Sigmoid colon (tissue), 4 donors: ENCODE results near the gene RCN2.

Experiments used
- POLR2A ChIP-seq, 2 donors: fragments of 450-650 bp; IDR thresholded peaks; one replicate each; pipeline ENCODE4 v1.6.1; 2016; ENCODE audit warnings: antibody characterized with exemption in 2 of 2, mild to moderate bottlenecking in 2 of 2, moderate library complexity in 2 of 2
- POLR2AphosphoS5 ChIP-seq, 4 donors: sonication (generic); formaldehyde crosslinking; IDR thresholded peaks; one replicate each; pipeline ENCODE4 v1.6.1; 2017; ENCODE audit warnings: antibody characterized with exemption in 4 of 4
- TF ChIP-seq, protein P1 (sequence below), 4 experiments: fragments of 450-650 bp in 3 of 4; fragments of 200-600 bp in 1 of 4; IDR thresholded peaks; one replicate each; pipeline ENCODE4 v1.5.1; 2016 to 2019; ENCODE audit warnings: antibody characterized with exemption in 4 of 4, mild to moderate bottlenecking in 3 of 4, moderate library complexity in 2 of 4

GRCh38 chr15:76961268-76962011 is 29.9 kb downstream of the RCN2 start:
- TF ChIP-seq, protein P1, sequence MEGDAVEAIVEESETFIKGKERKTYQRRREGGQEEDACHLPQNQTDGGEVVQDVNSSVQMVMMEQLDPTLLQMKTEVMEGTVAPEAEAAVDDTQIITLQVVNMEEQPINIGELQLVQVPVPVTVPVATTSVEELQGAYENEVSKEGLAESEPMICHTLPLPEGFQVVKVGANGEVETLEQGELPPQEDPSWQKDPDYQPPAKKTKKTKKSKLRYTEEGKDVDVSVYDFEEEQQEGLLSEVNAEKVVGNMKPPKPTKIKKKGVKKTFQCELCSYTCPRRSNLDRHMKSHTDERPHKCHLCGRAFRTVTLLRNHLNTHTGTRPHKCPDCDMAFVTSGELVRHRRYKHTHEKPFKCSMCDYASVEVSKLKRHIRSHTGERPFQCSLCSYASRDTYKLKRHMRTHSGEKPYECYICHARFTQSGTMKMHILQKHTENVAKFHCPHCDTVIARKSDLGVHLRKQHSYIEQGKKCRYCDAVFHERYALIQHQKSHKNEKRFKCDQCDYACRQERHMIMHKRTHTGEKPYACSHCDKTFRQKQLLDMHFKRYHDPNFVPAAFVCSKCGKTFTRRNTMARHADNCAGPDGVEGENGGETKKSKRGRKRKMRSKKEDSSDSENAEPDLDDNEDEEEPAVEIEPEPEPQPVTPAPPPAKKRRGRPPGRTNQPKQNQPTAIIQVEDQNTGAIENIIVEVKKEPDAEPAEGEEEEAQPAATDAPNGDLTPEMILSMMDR (IDR thresholded peaks at IDR 0.05) = no peak
- TF ChIP-seq POLR2A (IDR thresholded peaks at IDR 0.05) = no peak
- no peak for TF ChIP-seq POLR2AphosphoS5 (IDR thresholded peaks at IDR 0.05)
